NCI-H1694 (cell line): Measurements from ENCODE around the gene LCAT.
"Not testable (repeated sequence)": the region's sequence is repeated elsewhere in the genome, so short reads cannot be mapped to it uniquely, and the experiment has no call there.

Experiments used
- DNase-seq: peaks from one replicate; lab custom pipeline; 2025; lab: John Stamatoyannopoulos, UW

LCAT gene

GRCh38 chr16:67943619-67944504 is at the start of gene LCAT:
LCAT (minus strand) TSS chr16:67944120; CDS start chr16:67944101, 19 bp downstream.
- DNase-seq: no peak

GRCh38 chr16:67993207-67994039 is 49.5 kb upstream of the LCAT start:
- peak; percentile 7 for DNase-seq

- DNase-seq: no peak
Observed at GRCh38 chr16:67992661-67993206, 48.8 kb upstream of the LCAT start.

- DNase-seq: no peak
Observed at GRCh38 chr16:67990018-67990386, 46.1 kb upstream of the LCAT start.

GRCh38 chr16:67989322-67990017 is 45.5 kb upstream of the LCAT start:
- no peak for DNase-seq

GRCh38 chr16:67988675-67989074 is 44.8 kb upstream of the LCAT start:
- no peak for DNase-seq

GRCh38 chr16:67987460-67988160 is 43.7 kb upstream of the LCAT start:
- no peak for DNase-seq

GRCh38 chr16:67986949-67987348 is 43.0 kb upstream of the LCAT start:
- no peak for DNase-seq

GRCh38 chr16:67982011-67982696 is 38.2 kb upstream of the LCAT start:
- no peak for DNase-seq

- no peak for DNase-seq
Observed at GRCh38 chr16:67979955-67980678, 36.2 kb upstream of the LCAT start, which contains the start of gene DPEP3. DPEP3 (minus strand) TSS chr16:67980499; CDS start chr16:67980380, 119 bp downstream.

- DNase-seq: no peak
Observed at GRCh38 chr16:67977469-67978227, 33.7 kb upstream of the LCAT start.

- DNase-seq: no peak
Observed at GRCh38 chr16:67977005-67977404, 33.1 kb upstream of the LCAT start.

GRCh38 chr16:67976205-67976604 is 32.3 kb upstream of the LCAT start:
- DNase-seq: no peak

- no peak for DNase-seq
Observed at GRCh38 chr16:67975321-67976105, 31.6 kb upstream of the LCAT start.

GRCh38 chr16:67972285-67972684 is 28.4 kb upstream of the LCAT start:
- not testable (repeated sequence) for DNase-seq

GRCh38 chr16:67971111-67971510 is 27.2 kb upstream of the LCAT start:
- DNase-seq: no peak

- DNase-seq: no peak
Observed at GRCh38 chr16:67969254-67970039, 25.5 kb upstream of the LCAT start.
